H9 (cell line): ENCODE results near the gene KRR1. TPM values are rescaled to one million over a fixed set of nuclear protein-coding genes. Genes with fewer than 3 reads are reported as not detected.
A peak's percentile ranks its signal among the peaks of the same experiment; 100 is the strongest.

Experiments
- DNase-seq: peaks from one replicate; pipeline ENCODE4 v3.0.0-alpha.2; 2017
- H2AFZ ChIP-seq: one replicate; pipeline ENCODE4 v1.6.1; 2013; ENCODE audit warnings: mild to moderate bottlenecking, low read length, control low read depth, moderate library complexity
- H2AK5ac ChIP-seq: 2 replicates; pipeline ENCODE4 v1.6.1; 2013; ENCODE audit warnings: low read length, control low read depth, mixed read lengths; ENCODE audit not compliant: insufficient read length
- H2BK120ac ChIP-seq: one replicate; pipeline ENCODE4 v1.6.1; 2013; ENCODE audit warnings: low read depth, mild to moderate bottlenecking, low read length, control low read depth, inconsistent platforms; ENCODE audit not compliant: poor library complexity, severe bottlenecking
- H2BK12ac ChIP-seq: 2 replicates; pipeline ENCODE4 v1.6.1; 2013; ENCODE audit warnings: low read length, control low read depth, mixed read lengths, low read depth; ENCODE audit not compliant: insufficient read length
- H2BK15ac ChIP-seq: 2 replicates; pipeline ENCODE4 v1.6.1; 2013; ENCODE audit warnings: low read depth, low read length, control low read depth
- H2BK20ac ChIP-seq: one replicate; pipeline ENCODE4 v1.6.1; 2013; ENCODE audit warnings: low read depth, mild to moderate bottlenecking, low read length, control low read depth, inconsistent platforms; ENCODE audit not compliant: poor library complexity, severe bottlenecking
- H2BK5ac ChIP-seq: 2 replicates; pipeline ENCODE4 v1.6.1; 2013; ENCODE audit warnings: low read length, control low read depth, mixed read lengths; ENCODE audit not compliant: insufficient read length
- H3K14ac ChIP-seq: 2 replicates; pipeline ENCODE4 v1.6.1; 2013; ENCODE audit warnings: low read length, control low read depth; ENCODE audit not compliant: insufficient read depth
- H3K18ac ChIP-seq: 2 replicates; pipeline ENCODE4 v1.6.1; 2013; ENCODE audit warnings: low read depth, mild to moderate bottlenecking, mixed read lengths, low read length, control low read depth; ENCODE audit not compliant: insufficient read length
- H3K23ac ChIP-seq: 2 replicates; pipeline ENCODE4 v1.6.1; 2013; ENCODE audit warnings: low read length, control low read depth, mixed read lengths, low read depth; ENCODE audit not compliant: insufficient read length
- H3K23me2 ChIP-seq: 2 replicates; pipeline ENCODE4 v1.6.1; 2013; ENCODE audit warnings: low read depth, mild to moderate bottlenecking, mixed read lengths, low read length, control low read depth; ENCODE audit not compliant: insufficient read length, poor library complexity, severe bottlenecking
- H3K27ac ChIP-seq: 2 replicates; pipeline ENCODE4 v1.5.1; 2013; ENCODE audit warnings: low read length, control low read depth, mixed read lengths, low read depth; ENCODE audit not compliant: insufficient read length
- H3K27me3 ChIP-seq: 2 replicates; pipeline ENCODE4 v1.6.1; 2013; ENCODE audit warnings: low read length, control low read depth, inconsistent platforms; ENCODE audit not compliant: insufficient read depth
- H3K4ac ChIP-seq: 2 replicates; pipeline ENCODE4 v1.6.1; 2013; ENCODE audit warnings: low read depth, mild to moderate bottlenecking, control low read depth, inconsistent platforms, low read length, moderate library complexity
- H3K4me1 ChIP-seq: 2 replicates; pipeline ENCODE4 v1.6.1; 2013; ENCODE audit warnings: low read length, control low read depth, inconsistent platforms; ENCODE audit not compliant: insufficient read depth
- H3K4me2 ChIP-seq: 2 replicates; pipeline ENCODE4 v1.6.1; 2013; ENCODE audit warnings: low read length, control low read depth, mixed read lengths; ENCODE audit not compliant: insufficient read length, insufficient read depth
- H3K56ac ChIP-seq: 2 replicates; pipeline ENCODE4 v1.6.1; 2013; ENCODE audit warnings: low read depth, mild to moderate bottlenecking, mixed read lengths, low read length, control low read depth; ENCODE audit not compliant: insufficient read length
- H3K79me1 ChIP-seq: 2 replicates; pipeline ENCODE4 v1.6.1; 2013; ENCODE audit warnings: low read depth, mild to moderate bottlenecking, moderate library complexity, low read length, control low read depth, inconsistent platforms; ENCODE audit not compliant: insufficient read depth, poor library complexity, severe bottlenecking
- H3K79me2 ChIP-seq: 2 replicates; pipeline ENCODE4 v1.6.1; 2013; ENCODE audit warnings: low read length, control low read depth, inconsistent platforms; ENCODE audit not compliant: insufficient read depth
- H3K9ac ChIP-seq: 2 replicates; pipeline ENCODE4 v1.6.1; 2013; ENCODE audit warnings: low read length, control low read depth, mixed read lengths; ENCODE audit not compliant: insufficient read length; ENCODE audit errors: extremely low read depth
- H3K9me3 ChIP-seq: one replicate; pipeline ENCODE4 v1.6.1; 2013; ENCODE audit warnings: low read depth, low read length, inconsistent platforms; ENCODE audit not compliant: control insufficient read depth
- H3T11ph ChIP-seq: one replicate; pipeline ENCODE4 v1.6.1; 2013; ENCODE audit warnings: mild to moderate bottlenecking, low read length, control low read depth, inconsistent platforms
- H4K20me1 ChIP-seq: one replicate; pipeline ENCODE4 v1.6.1; 2013; ENCODE audit not compliant: control insufficient read depth, insufficient read length, insufficient read depth
- H4K5ac ChIP-seq: 2 replicates; pipeline ENCODE4 v1.6.1; 2013; ENCODE audit warnings: low read depth, mild to moderate bottlenecking, mixed read lengths, low read length, control low read depth; ENCODE audit not compliant: insufficient read length
- H4K8ac ChIP-seq: replicated peaks from 2 replicates; pipeline ENCODE4 v1.6.1; 2013; ENCODE audit warnings: low read length, control low read depth, mixed read lengths, low read depth; ENCODE audit not compliant: insufficient read length
- H4K91ac ChIP-seq: 2 replicates; pipeline ENCODE4 v1.6.1; 2013; ENCODE audit warnings: low read depth, mild to moderate bottlenecking, moderate library complexity, mixed read lengths, low read length, control low read depth; ENCODE audit not compliant: insufficient read length
- H3K27ac Mint-ChIP-seq, 3 experiments: 2 replicates in 2 of 3; 3 replicates in 1 of 3; pipeline ENCODE4 v1.8.0; 2020 to 2021; ENCODE audit warnings: mixed read lengths in 3 of 3, mild to moderate bottlenecking in 1 of 3, moderate library complexity in 1 of 3
- H3K27me3 Mint-ChIP-seq: 2 replicates; pipeline ENCODE4 v1.8.0; 2021; ENCODE audit warnings: low read depth, mild to moderate bottlenecking, moderate library complexity, mixed read lengths
- H3K36me3 Mint-ChIP-seq, 3 experiments: 2 replicates in 2 of 3; 3 replicates in 1 of 3; pipeline ENCODE4 v1.8.0; 2020 to 2021; ENCODE audit warnings: low read depth in 3 of 3, mixed read lengths in 3 of 3; ENCODE audit not compliant: insufficient read depth in 1 of 3
- H3K4me1 Mint-ChIP-seq, 2 experiments: 2 replicates each; pipeline ENCODE4 v1.8.0; 2020; ENCODE audit warnings: mixed read lengths in 2 of 2
- H3K4me3 Mint-ChIP-seq, 2 experiments: 2 replicates in 1 of 2; 3 replicates in 1 of 2; pipeline ENCODE4 v1.8.0; 2020 to 2021; ENCODE audit warnings: mild to moderate bottlenecking in 2 of 2, mixed read lengths in 2 of 2, moderate library complexity in 1 of 2
- H3K9me3 Mint-ChIP-seq, 2 experiments: 2 replicates in 1 of 2; 3 replicates in 1 of 2; pipeline ENCODE4 v1.8.0; 2020; ENCODE audit warnings: mild to moderate bottlenecking in 2 of 2, mixed read lengths in 2 of 2, moderate library complexity in 1 of 2
- CTCF ChIP-seq: fragments of 200-600 bp; sonication (generic); conservative IDR thresholded peaks from 3 replicates; pipeline ENCODE4 v1.8.0; 2021; ENCODE audit warnings: antibody characterized with exemption, mild to moderate bottlenecking
- WGBS: extraction: QIAGEN DNeasy Blood & Tissue Kit; methylation state at CpG from one replicate; pipeline ENCODE4 v1.1.7; 2013; ENCODE audit warnings: missing lambda C conversion rate, low lambda C conversion rate, mixed read lengths; ENCODE audit not compliant: insufficient read length; ENCODE audit errors: extremely low coverage; 5-methylcytosine and 5-hydroxymethylcytosine counted together
- total RNA-seq: library from RNA; stranded (reverse); gene quantifications from 2 replicates; pipeline ENCODE4 v1.2.1, GENCODE V29; 2021

KRR1 gene
- total RNA-seq, 1 experiment from 2014 or later = 88.9 TPM

- no peak overlapping the region for H3K56ac ChIP-seq
- no peak overlapping the region for H3T11ph ChIP-seq
- peak; percentile 85 for TF ChIP-seq CTCF
- H3K4ac ChIP-seq = no peak overlapping the region
- H2BK12ac ChIP-seq = no peak overlapping the region
- H3K23me2 ChIP-seq = no peaks in the 10 kb centered on the region
- H2BK120ac ChIP-seq = no peak overlapping the region
- H2BK5ac ChIP-seq = no peak overlapping the region
- peak overlapping the region; percentile 40 for H2AFZ ChIP-seq
- no peak overlapping the region for H4K91ac ChIP-seq
- WGBS = no CpG with 5 or more reads among the region's 4 CpGs
- peaks cover 11 to 27% of the 10 kb centered on the region in 2 experiments for H3K4me1 Mint-ChIP-seq
- H3K18ac ChIP-seq = no peak overlapping the region
- no peaks in the 10 kb centered on the region for H3K79me1 ChIP-seq
- H4K20me1 ChIP-seq = no peaks in the 10 kb centered on the region
- no peaks in the 10 kb centered on the region for H3K9me3 ChIP-seq
- H3K9me3 Mint-ChIP-seq = peaks cover 2 to 6% of the 10 kb centered on the region in 2 experiments; a peak in 3 of 5 replicates
- no peak overlapping the region for H4K5ac ChIP-seq
- H2BK20ac ChIP-seq = no peak overlapping the region
- peak; percentile 45 for DNase-seq
- no peak overlapping the region for H3K4me2 ChIP-seq
- no peak overlapping the region for H4K8ac ChIP-seq
- no peaks in the 10 kb centered on the region for H3K27me3 ChIP-seq
- H3K27me3 Mint-ChIP-seq = no peaks in the 10 kb centered on the region
- H3K4me1 ChIP-seq = no peaks in the 10 kb centered on the region
- H3K36me3 Mint-ChIP-seq = peaks cover 0 to 5% (median 0%) of the 10 kb centered on the region in 3 experiments; a peak in 1 of 7 replicates
- H2AK5ac ChIP-seq = no peak overlapping the region
- no peak overlapping the region for H3K4me3 Mint-ChIP-seq
- H3K14ac ChIP-seq = no peak overlapping the region
- H3K9ac ChIP-seq = no peak overlapping the region
- H3K27ac Mint-ChIP-seq = peak overlapping the region in 1 of 3 experiments; percentile 12; a peak in 1 of 7 replicates
- H3K79me2 ChIP-seq = no peaks in the 10 kb centered on the region
- H3K23ac ChIP-seq = no peak overlapping the region
- no peak overlapping the region for H3K27ac ChIP-seq
- H2BK15ac ChIP-seq = no peak overlapping the region
Measured at GRCh38 chr12:75526655-75527511, 15.5 kb upstream of the KRR1 start.
